ENCODE results near the gene MAGOH. TPM values are rescaled to one million over a fixed set of nuclear protein-coding genes. Genes with fewer than 3 reads are reported as not detected.

The MAGOH gene
- polyA plus RNA-seq, 3 donors: 22.9 to 70.8 (median 69.2) TPM

GRCh38 chr1:53180226-53180625, 58.1 kb downstream of the MAGOH start:
- Histone ChIP-seq H4K20me1 (ENCODE audit: insufficient read depth, low read length) (no peaks in the 10 kb centered on the region), H3K9me3 (replicated peaks in 1 of 2; ENCODE audit: control insufficient read depth in 1 of 2, insufficient read depth in 1 of 2, low read length in 2 of 2) (peaks cover 0 to 1% of the 10 kb centered on the region in 2 donors), H3K4me2 (replicated peaks; ENCODE audit: extremely low read depth, low read length, poor library complexity, severe bottlenecking) (no peak overlapping the region), H3K79me2 (ENCODE audit: insufficient read depth, low read length) (no peaks in the 10 kb centered on the region), H3K9ac (ENCODE audit: insufficient read depth, low read length, poor library complexity, severe bottlenecking) (no peak overlapping the region), H3K27me3 (ENCODE audit: control insufficient read depth in 2 of 2, insufficient read depth in 2 of 2, low read length in 2 of 2) (no peaks in the 10 kb centered on the region), H2AFZ (ENCODE audit: insufficient read depth, low read depth, low read length, poor library complexity, severe bottlenecking) (no peak overlapping the region), H3K36me3 (replicated peaks in 1 of 2; ENCODE audit: control insufficient read depth in 1 of 2, insufficient read depth in 2 of 2, low read length in 2 of 2) (no peaks in the 10 kb centered on the region), H3K4me1 (ENCODE audit: control insufficient read depth in 1 of 2, insufficient read depth in 2 of 2, low read length in 2 of 2) (no peaks in the 10 kb centered on the region), H3K4me3 (replicated peaks in 1 of 3; ENCODE audit: low read depth in 2 of 3, low read length in 3 of 3) (no peak overlapping the region), H3K27ac (ENCODE audit: low read depth in 1 of 2, low read length in 2 of 2) (no peak overlapping the region)
- Mint-ChIP-seq H3K4me1 (no peaks in the 10 kb centered on the region), H3K36me3 (no peaks in the 10 kb centered on the region), H3K4me3 (no peak overlapping the region), H3K9me3 (no peaks in the 10 kb centered on the region), H3K27me3 (ENCODE audit: low read depth in 3 of 3) (peaks cover 0 to 9% (median 6%) of the 10 kb centered on the region in 3 donors), H3K27ac (no peak overlapping the region)
- TF ChIP-seq CTCF (IDR thresholded peaks at IDR 0.05): no peak
- DNase-seq: no peak
- WGBS (ENCODE audit: insufficient coverage): 100% methylated on average over 2 of the region's 2 CpGs
- intact Hi-C loops (cut with micrococcal nuclease): no loop called here

Other genes starting within 250 kb of the MAGOH start
- not detected for gene PODN, start 176.3 kb downstream of the MAGOH start, polyA plus RNA-seq
- not detected for gene SLC1A7, start 95.9 kb downstream of the MAGOH start, polyA plus RNA-seq
- gene CPT2, start 41.7 kb downstream of the MAGOH start, polyA plus RNA-seq: 10 to 100 TPM in 2 of 3 donors, 1 to 10 TPM in 1; 7.6 to 29.6 (median 20.2) TPM
- 10 to 100 TPM; 55.3 to 62.2 (median 58.2) TPM for gene CZIB, start 17.9 kb downstream of the MAGOH start, polyA plus RNA-seq
- gene LRP8, start 89.6 kb upstream of the MAGOH start, polyA plus RNA-seq: 10 to 100 TPM in 1 of 3 donors, under 1 TPM in 2; 0.76 to 11.3 (median 0.95) TPM
- gene DMRTB1, start 220.9 kb upstream of the MAGOH start, polyA plus RNA-seq: not detected